ENCODE data around the gene DNAJC19.
"Not testable (repeated sequence)": the region's sequence is repeated elsewhere in the genome, so short reads cannot be mapped to it uniquely, and the experiment has no call there.

Gene DNAJC19

DNA sequence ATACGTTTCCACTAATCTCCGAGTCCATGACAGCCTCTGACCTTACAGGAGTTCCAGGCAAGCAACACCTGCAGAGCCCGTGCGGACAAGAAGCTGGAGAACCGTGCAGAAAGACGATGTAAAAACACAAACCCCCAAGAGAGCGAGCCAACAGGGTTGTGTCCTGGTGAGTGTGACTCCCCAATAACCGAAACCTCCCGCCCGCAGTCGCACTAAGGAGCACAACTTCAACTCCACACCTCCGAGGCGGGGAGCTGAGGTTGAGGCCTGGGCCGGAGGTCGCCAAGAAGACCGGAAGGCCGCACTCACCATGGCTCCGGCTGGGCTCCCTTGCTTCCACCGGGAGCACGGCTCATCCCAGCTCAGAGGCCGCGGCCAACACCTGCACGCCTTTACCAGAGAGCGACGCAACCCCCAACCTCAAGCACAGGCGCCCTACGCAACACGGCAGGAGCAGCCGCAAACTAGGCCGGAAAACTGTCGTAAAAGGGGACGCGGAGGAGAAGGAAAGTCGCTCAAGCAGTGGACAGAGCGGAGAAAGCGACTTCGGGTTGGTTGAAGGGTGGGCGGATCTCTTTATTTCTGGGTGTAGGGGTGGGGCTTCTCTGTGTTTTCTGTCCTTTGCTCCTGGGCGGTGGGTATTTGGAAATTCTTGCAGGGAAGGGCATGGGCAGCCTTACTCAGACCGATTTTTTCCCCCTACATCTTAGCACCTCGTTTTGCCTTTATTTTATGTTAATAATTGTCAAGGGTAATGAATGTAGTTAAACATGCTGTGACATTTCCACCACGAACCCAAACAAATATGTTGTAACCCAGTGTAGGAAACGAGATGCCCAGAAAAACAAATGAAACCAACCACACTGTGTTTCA, at the start of gene DNAJC19:
Gene DNAJC19 (minus strand): TSS at position 446 of the 873 bp plus-strand sequence. CDS start 134 bp downstream, at position 312.
- peak; percentile 94 for DNase-seq

GRCh38 chr3:181030948-181031347, 41.4 kb upstream of the DNAJC19 start:
- no peak for DNase-seq

DNA sequence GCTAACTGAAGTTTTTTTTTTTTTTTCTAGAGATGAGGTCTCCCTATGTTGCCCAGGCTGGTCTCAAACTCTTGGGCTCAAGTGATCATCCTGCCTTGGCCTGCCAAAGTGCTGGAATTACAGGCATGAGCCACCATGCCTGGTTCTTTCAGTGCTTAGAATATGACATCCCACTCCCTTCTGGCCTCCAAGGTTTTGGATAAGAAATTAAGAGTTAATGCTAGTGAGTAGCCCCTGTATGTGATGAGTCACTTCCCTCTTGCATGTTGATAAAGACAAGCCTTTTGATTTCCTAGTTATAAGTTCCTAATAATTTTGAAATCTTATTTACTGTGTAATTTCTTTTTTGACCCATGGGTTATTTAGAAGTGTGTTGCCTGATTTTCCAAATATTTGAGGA, 35.7 kb upstream of the DNAJC19 start:
- DNase-seq, result no peak

DNA sequence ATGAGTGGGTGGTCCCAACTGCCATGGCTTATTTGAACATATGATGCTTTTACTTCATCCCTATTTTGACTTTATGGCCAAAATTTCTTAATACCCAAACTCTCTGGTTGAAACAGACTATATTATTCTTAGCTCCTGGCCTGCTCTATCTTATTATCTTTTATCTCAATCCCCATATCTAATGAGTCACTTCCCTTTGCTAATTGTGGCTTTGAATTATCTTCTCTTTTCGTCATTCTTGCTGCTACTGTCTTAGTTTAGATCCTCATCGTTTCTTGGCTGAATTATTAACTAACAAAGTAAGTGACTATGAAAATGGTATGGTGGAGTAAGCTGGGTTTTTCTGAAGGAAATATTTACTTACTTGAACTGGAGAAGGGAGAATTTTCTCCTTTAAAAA, 28.2 kb upstream of the DNAJC19 start:
- no peak for DNase-seq

- no peak for DNase-seq
These were observed 19.7 kb upstream of the DNAJC19 start for GRCh38 chr3:181009225-181009624.

- no peak for DNase-seq
These were observed 19.3 kb upstream of the DNAJC19 start for GRCh38 chr3:181008796-181009195.

GRCh38 chr3:181007262-181007661, 17.7 kb upstream of the DNAJC19 start:
- no peak for DNase-seq

- DNase-seq, result no peak
These were observed 17.0 kb upstream of the DNAJC19 start for GRCh38 chr3:181006541-181006940.

DNA sequence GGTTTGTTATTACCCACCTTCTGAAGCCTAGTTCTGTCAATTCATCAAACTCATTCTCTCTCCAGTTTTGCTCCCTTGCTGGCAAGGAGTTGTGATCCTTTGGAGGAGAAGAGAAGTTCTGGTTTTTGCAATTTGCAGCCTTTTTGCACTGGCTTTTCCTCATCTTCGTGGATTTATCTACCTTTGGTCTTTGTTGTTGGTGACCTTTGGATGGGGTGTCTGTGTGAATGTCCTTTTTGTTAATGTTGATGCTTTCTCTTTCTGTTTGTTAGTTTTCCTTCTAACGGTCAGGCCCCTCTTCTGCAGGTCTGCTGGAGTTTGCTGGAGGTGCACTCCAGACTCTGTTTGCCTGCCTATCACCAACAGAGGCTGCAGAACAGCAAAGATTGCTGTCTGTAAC, 13.9 kb upstream of the DNAJC19 start:
- not testable (repeated sequence) for DNase-seq

- not testable (repeated sequence) for DNase-seq
These were observed 12.8 kb upstream of the DNAJC19 start for GRCh38 chr3:181002331-181002730.

GRCh38 chr3:180996415-180996932, 6.9 kb upstream of the DNAJC19 start:
- DNase-seq, result no peak

GRCh38 chr3:180990505-180990904, 969 bp upstream of the DNAJC19 start:
- DNase-seq, result no peak

GRCh38 chr3:180987344-180987743, 2.2 kb downstream of the DNAJC19 start:
- no peak for DNase-seq

GRCh38 chr3:180986366-180986765, 3.2 kb downstream of the DNAJC19 start:
- DNase-seq, result not testable (repeated sequence)

DNA sequence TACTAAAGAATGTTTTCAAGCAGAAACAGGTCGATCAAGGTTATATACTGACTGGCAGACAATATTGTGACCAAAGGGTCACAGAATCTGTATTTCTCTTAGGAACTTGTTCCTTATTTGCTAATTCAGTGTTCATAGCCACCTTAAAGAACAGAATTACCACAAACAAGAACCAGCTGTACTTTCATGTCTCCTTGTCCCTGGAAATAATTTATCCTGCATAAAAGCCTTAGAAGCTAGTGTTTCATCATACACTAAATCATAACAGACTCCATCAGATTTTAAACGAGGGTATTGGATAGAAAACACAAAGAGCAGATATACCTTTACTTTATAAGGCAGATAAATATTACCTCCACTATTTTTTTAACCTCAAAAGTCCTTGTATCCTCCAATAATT, 6.4 kb downstream of the DNAJC19 start:
- no peak for DNase-seq

- no peak for DNase-seq
These were observed 7.6 kb downstream of the DNAJC19 start for GRCh38 chr3:180981912-180982311.

DNA sequence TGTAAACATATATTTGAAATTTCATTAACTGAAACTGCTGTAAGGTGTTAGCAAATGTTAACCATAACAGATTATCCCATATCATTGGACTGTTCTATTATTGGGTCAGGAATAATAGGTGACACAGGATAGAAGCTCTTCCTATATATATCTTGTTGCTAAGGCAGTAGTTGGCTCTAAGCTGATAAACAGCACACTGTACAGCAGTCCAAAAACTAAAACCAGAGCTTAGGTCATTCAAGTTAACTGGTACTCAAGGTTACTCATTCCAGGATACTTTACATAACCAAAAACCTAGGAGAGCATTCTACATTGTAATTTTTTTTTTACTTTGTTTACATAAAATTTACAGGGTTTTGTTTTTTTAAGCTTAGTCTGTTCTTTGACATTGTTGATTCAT, 8.9 kb downstream of the DNAJC19 start:
- DNase-seq, result no peak

DNA sequence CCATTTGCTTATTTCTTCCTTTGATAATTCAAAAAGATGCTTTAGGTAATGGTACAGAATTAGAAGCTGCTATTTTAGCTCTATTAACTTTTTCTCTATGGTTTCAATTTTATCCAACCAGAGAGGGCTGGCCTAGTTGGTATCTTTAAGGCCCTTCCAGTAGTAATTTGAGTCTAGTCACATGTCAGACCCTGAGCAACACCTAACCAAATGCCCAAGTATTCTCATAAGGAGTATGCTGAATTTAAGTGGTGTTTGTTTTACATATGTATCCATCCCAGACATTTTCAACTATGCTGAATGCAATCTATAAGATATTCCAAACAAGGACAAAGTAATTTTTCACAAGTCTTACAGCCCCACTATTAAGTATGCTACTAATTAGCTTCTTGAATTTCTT, 9.6 kb downstream of the DNAJC19 start:
- no peak for DNase-seq

DNA sequence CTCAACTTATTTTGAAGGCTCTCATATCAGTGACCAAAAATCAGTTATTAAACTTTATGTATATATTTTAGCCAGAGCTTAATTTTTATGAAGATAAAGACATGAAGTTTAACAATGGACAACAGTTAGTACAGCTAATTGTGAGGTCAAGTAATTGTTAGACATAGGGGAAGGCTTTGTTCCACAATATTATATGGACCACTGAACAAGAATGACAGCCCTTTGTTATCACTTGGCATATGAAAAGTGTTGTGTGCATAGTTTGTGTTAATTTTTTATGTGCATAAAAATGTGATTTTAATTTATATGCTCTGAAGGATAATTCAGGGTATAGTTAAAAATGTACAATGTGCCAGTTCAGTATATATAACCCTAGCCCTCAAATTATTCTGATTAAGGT, 12.0 kb downstream of the DNAJC19 start:
- no peak for DNase-seq

- DNase-seq, result no peak
These were observed 15.2 kb downstream of the DNAJC19 start for GRCh38 chr3:180974286-180974685.

DNA sequence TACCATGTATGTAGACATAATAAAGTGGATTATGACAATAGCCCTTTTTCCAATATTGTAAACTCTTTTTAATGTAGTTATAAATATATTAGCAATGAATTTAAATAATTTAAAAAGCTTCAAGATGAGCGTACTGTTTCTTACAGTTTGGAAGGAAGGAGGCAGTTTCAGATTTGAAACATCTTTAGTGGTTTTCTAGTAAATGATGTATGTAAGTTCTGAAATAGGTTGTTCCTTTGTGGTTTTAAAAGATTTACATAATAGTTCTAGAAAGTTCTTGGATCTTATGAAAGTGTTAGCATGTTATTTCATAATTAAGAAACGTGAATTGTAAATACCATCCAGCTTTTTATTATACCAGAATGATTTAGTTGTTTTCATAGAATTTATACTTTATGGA, 16.0 kb downstream of the DNAJC19 start:
- no peak for DNase-seq

DNA sequence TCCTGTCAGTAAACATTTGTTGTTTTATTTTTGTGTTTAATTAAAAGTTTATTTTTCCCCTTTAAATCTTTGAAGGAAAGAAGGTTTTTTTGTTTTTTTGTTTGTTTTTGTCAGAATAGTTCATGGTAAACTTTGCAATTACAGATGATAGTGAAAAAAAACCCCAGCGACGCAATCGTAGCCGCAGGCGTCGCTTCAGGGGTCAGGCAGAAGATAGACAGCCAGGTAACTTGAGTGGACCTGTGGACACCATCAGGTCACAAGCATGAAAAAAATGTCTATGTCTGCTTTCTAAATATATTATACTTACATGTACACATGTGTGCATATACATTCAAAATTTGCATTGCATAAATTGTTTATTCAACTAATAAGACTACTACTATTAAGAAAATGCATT, 18.6 kb downstream of the DNAJC19 start:
- DNase-seq, result no peak

GRCh38 chr3:180962530-180962929, 27.0 kb downstream of the DNAJC19 start:
- no peak for DNase-seq

DNA sequence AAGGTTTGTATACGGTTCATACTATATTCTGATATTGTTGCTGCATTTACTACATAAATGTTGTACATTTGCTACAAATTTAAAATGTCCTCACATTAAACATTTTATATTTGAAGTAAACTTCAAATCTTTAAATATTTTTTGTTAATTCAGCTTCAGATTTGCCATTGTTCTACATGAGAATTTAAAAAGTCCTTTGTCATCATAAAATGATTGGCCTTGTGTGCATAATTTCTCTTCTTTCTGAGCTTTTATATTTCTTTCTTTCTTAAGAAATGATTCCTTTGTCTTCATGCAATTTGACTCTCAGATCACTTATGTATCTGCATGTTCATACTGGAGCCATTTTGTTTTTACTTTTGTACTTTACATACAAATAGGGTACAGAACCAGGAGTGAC, 28.0 kb downstream of the DNAJC19 start:
- no peak for DNase-seq

- no peak for DNase-seq
These were observed 28.4 kb downstream of the DNAJC19 start for GRCh38 chr3:180961087-180961486.
